Measurements from ENCODE around the gene ADI1.

ADI1 gene

GRCh38 chr2:3545788-3546478 lies 26.6 kb upstream of the ADI1 start:
- Histone ChIP-seq H3K4me2 (ENCODE audit: low read length) (no peak overlapping the region), H3K36me3 (replicated peaks; ENCODE audit: low read depth, low read length) (peaks cover 65% of the 10 kb centered on the region), H3K79me2 (ENCODE audit: low read length) (peaks cover 28% of the 10 kb centered on the region), H3K4me3 (ENCODE audit: low read length) (no peak overlapping the region), H3K27ac (ENCODE audit: low read length) (no peak overlapping the region), H3K9me3 (ENCODE audit: insufficient read depth, low read length) (no peaks in the 10 kb centered on the region), H3K27me3 (ENCODE audit: low read depth, low read length) (no peaks in the 10 kb centered on the region), H3K9ac (ENCODE audit: low read length) (no peak overlapping the region), H2AFZ (ENCODE audit: low read depth, low read length) (no peak overlapping the region), H3K4me1 (ENCODE audit: low read length) (no peaks in the 10 kb centered on the region), H4K20me1 (ENCODE audit: insufficient read depth, low read length) (0 out of 2 replicates have a peak, but pooled peaks cover 7% of the 10 kb centered on the region)
- TF ChIP-seq EZH2phosphoT487 (IDR thresholded peaks at IDR 0.05; ENCODE audit: low read depth): no peak

GRCh38 chr2:3543023-3543683 lies 23.8 kb upstream of the ADI1 start:
- H3K9me3 ChIP-seq (ENCODE audit: insufficient read depth, low read length): no peaks in the 10 kb centered on the region
- H3K27ac ChIP-seq (ENCODE audit: low read length): no peak overlapping the region
- H3K27me3 ChIP-seq (ENCODE audit: low read depth, low read length): no peaks in the 10 kb centered on the region
- H3K36me3 ChIP-seq (replicated peaks; ENCODE audit: low read depth, low read length): peaks cover 58% of the 10 kb centered on the region
- H3K79me2 ChIP-seq (ENCODE audit: low read length): peaks cover 28% of the 10 kb centered on the region
- H4K20me1 ChIP-seq (ENCODE audit: insufficient read depth, low read length): 0 out of 2 replicates have a peak, but pooled peaks cover 7% of the 10 kb centered on the region
- H3K9ac ChIP-seq (ENCODE audit: low read length): no peak overlapping the region
- H2AFZ ChIP-seq (ENCODE audit: low read depth, low read length): no peak overlapping the region
- H3K4me1 ChIP-seq (ENCODE audit: low read length): no peaks in the 10 kb centered on the region
- H3K4me3 ChIP-seq (ENCODE audit: low read length): no peak overlapping the region
- H3K4me2 ChIP-seq (ENCODE audit: low read length): no peak overlapping the region
- TF ChIP-seq EZH2phosphoT487 (IDR thresholded peaks at IDR 0.05; ENCODE audit: low read depth) (no peak), CTCF (IDR thresholded peaks at IDR 0.05; ENCODE audit: low read depth, low read length) (no peak)

- Histone ChIP-seq H2AFZ (ENCODE audit: low read depth, low read length) (no peak overlapping the region), H3K4me3 (ENCODE audit: low read length) (no peak overlapping the region), H4K20me1 (ENCODE audit: insufficient read depth, low read length) (0 out of 2 replicates have a peak, but pooled peaks cover 7% of the 10 kb centered on the region), H3K4me2 (ENCODE audit: low read length) (no peak overlapping the region), H3K27ac (ENCODE audit: low read length) (no peak overlapping the region), H3K4me1 (ENCODE audit: low read length) (no peaks in the 10 kb centered on the region), H3K79me2 (ENCODE audit: low read length) (peaks cover 25% of the 10 kb centered on the region), H3K27me3 (ENCODE audit: low read depth, low read length) (no peaks in the 10 kb centered on the region), H3K9ac (ENCODE audit: low read length) (no peak overlapping the region), H3K9me3 (ENCODE audit: insufficient read depth, low read length) (no peaks in the 10 kb centered on the region), H3K36me3 (replicated peaks; ENCODE audit: low read depth, low read length) (peaks cover 53% of the 10 kb centered on the region)
- TF ChIP-seq CTCF (IDR thresholded peaks at IDR 0.05; ENCODE audit: low read depth, low read length): no peak
Measured at GRCh38 chr2:3542107-3542506, 22.8 kb upstream of the ADI1 start.

GRCh38 chr2:3539836-3540235 lies 20.5 kb upstream of the ADI1 start:
- H3K36me3 ChIP-seq (replicated peaks; ENCODE audit: low read depth, low read length): peaks cover 38% of the 10 kb centered on the region
- H3K79me2 ChIP-seq (ENCODE audit: low read length): peaks cover 22% of the 10 kb centered on the region
- H3K4me3 ChIP-seq (ENCODE audit: low read length): no peak overlapping the region
- H4K20me1 ChIP-seq (ENCODE audit: insufficient read depth, low read length): 0 out of 2 replicates have a peak, but pooled peaks cover 7% of the 10 kb centered on the region
- TF ChIP-seq CTCF (IDR thresholded peaks at IDR 0.05; ENCODE audit: low read depth, low read length): no peak
- no peak for TF ChIP-seq EZH2phosphoT487 (IDR thresholded peaks at IDR 0.05; ENCODE audit: low read depth)
- no peak overlapping the region for H3K4me2 ChIP-seq (ENCODE audit: low read length)
- H3K27me3 ChIP-seq (ENCODE audit: low read depth, low read length): no peaks in the 10 kb centered on the region
- H3K9me3 ChIP-seq (ENCODE audit: insufficient read depth, low read length): no peaks in the 10 kb centered on the region
- H3K9ac ChIP-seq (ENCODE audit: low read length): no peak overlapping the region
- no peaks in the 10 kb centered on the region for H3K4me1 ChIP-seq (ENCODE audit: low read length)
- no peak overlapping the region for H3K27ac ChIP-seq (ENCODE audit: low read length)
- no peak overlapping the region for H2AFZ ChIP-seq (ENCODE audit: low read depth, low read length)
